SU-DHL-6 (cell line): ENCODE measurements around the gene TMEM184A.

Experiments
- H2AFZ ChIP-seq: fragments of 200-600 bp; sonication (generic); 2 replicates; pipeline ENCODE4 v1.6.1; 2014; ENCODE audit warnings: low read depth, mild to moderate bottlenecking, moderate library complexity, mixed read lengths, antibody characterized with exemption, low read length; ENCODE audit not compliant: severe bottlenecking
- H3F3A ChIP-seq: fragments of 200-600 bp; shearing (Covaris generic); 2 replicates; pipeline ENCODE4 v1.6.0; 2016; ENCODE audit warnings: antibody characterized with exemption, mild to moderate bottlenecking; ENCODE audit not compliant: insufficient read depth
- H3K27ac ChIP-seq: fragments of 200-600 bp; sonication (generic); 2 replicates; pipeline ENCODE4 v1.5.1; 2016; ENCODE audit warnings: low read depth, mild to moderate bottlenecking, low read length, moderate library complexity, mixed read lengths
- H3K27me3 ChIP-seq: fragments of 200-600 bp; sonication (generic), shearing (Covaris generic); 2 replicates; pipeline ENCODE4 v1.6.0; 2014; ENCODE audit warnings: mild to moderate bottlenecking, low read length
- H3K36me3 ChIP-seq: fragments of 200-600 bp; sonication (generic); 2 replicates; pipeline ENCODE4 v1.6.1; 2014; ENCODE audit warnings: mild to moderate bottlenecking, low read length, mixed read lengths
- H3K4me2 ChIP-seq: fragments of 300-600, 200-600 bp; shearing (Covaris generic), sonication (generic); 2 replicates; pipeline ENCODE4 v1.6.0; 2014; ENCODE audit warnings: low read length, low read depth, mild to moderate bottlenecking; ENCODE audit not compliant: poor library complexity, severe bottlenecking
- H3K4me3 ChIP-seq: fragments of 200-600 bp; sonication (generic); 2 replicates; pipeline ENCODE4 v1.5.1; 2014; ENCODE audit warnings: antibody characterized with exemption, low read length, mild to moderate bottlenecking, mixed read lengths; ENCODE audit not compliant: insufficient read depth, poor library complexity, severe bottlenecking
- H3K79me2 ChIP-seq: fragments of 200-600 bp; sonication (generic); 2 replicates; pipeline ENCODE4 v1.6.1; 2014; ENCODE audit warnings: mild to moderate bottlenecking, low read length, moderate library complexity; ENCODE audit not compliant: insufficient read depth
- H3K9ac ChIP-seq: fragments of 200-600 bp; sonication (generic); 2 replicates; pipeline ENCODE4 v1.7.0; 2014; ENCODE audit warnings: mild to moderate bottlenecking, low read length
- H3K9me2 ChIP-seq: fragments of 200-600 bp; sonication (generic); replicated peaks from 2 replicates; pipeline ENCODE4 v1.6.1; 2014; ENCODE audit warnings: low read length; ENCODE audit not compliant: insufficient read depth
- H3K9me3 ChIP-seq: fragments of 200-600 bp; sonication (generic); 2 replicates; pipeline ENCODE4 v1.6.1; 2014; ENCODE audit warnings: low read length, mixed read lengths; ENCODE audit not compliant: insufficient read depth
- H4K20me1 ChIP-seq: fragments of 200-600 bp; sonication (generic); 2 replicates; pipeline ENCODE4 v1.6.1; 2014; ENCODE audit warnings: low read depth, mild to moderate bottlenecking, antibody characterized with exemption, low read length, moderate library complexity, mixed read lengths
- EZH2phosphoT487 ChIP-seq: fragments of 200-600 bp; sonication (generic), shearing (Covaris generic); conservative IDR thresholded peaks from 2 replicates; pipeline ENCODE4 v1.6.1; 2018; ENCODE audit warnings: mild to moderate bottlenecking, antibody characterized with exemption, low read length, moderate library complexity, mixed read lengths
- TF ChIP-seq, protein P1 (sequence below): fragments of 200-600 bp; sonication (generic); IDR thresholded peaks from one replicate; pipeline ENCODE4 v1.5.1; 2017; ENCODE audit warnings: antibody characterized with exemption, mild to moderate bottlenecking, low read length, moderate library complexity; ENCODE audit not compliant: insufficient read depth, poor library complexity, severe bottlenecking

The TMEM184A gene

DNA sequence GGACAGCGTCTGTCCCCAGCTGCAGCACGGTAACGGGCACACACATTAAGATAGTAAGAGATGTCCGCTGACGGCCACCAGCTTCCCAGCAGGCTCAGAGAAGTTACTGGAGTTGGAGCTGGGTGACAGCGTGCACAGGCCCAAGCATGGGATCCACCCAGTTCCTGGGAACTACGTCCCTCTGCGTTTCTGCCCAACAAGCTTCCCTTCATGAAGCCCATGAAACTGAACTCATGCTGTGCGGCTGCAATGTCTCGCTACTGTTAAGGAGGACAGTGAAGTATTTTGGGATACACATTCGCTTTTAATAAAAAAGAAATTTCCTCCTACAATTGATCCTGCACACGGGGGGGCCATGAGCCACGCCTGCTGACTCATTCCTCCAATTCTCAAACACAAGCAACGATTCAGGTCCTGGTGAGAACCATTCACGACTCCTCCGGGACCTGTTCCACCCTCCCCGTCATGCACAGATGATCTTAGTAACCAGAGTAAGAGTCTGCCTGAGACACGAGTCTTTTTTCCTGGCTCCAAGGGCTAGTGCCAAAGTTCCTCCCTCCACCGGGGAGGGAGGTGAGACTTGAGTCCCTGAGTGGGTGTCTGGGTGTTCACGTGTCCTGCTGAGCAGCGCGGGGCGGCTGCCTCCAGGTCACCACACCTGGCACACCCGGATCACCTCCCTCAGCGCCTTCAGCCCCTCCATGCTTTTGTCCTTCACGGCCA lies 11.2 kb upstream of the TMEM184A start:
- Histone ChIP-seq H3K9me3 (no peaks in the 10 kb centered on the region), H3K36me3 (no peaks in the 10 kb centered on the region), H3K4me3 (no peak overlapping the region), H3K27ac (no peak overlapping the region), H3K27me3 (no peaks in the 10 kb centered on the region), H3K4me2 (no peak overlapping the region), H3F3A (peaks cover 5% of the 10 kb centered on the region; the same call in 1 of the 2 replicates), H4K20me1 (no peaks in the 10 kb centered on the region), H3K79me2 (peaks cover 6% of the 10 kb centered on the region), H3K9me2 (no peaks in the 10 kb centered on the region), H2AFZ (no peak overlapping the region), H3K9ac (no peak overlapping the region)
- TF ChIP-seq EZH2phosphoT487 = no peak
- TF ChIP-seq, protein P1, sequence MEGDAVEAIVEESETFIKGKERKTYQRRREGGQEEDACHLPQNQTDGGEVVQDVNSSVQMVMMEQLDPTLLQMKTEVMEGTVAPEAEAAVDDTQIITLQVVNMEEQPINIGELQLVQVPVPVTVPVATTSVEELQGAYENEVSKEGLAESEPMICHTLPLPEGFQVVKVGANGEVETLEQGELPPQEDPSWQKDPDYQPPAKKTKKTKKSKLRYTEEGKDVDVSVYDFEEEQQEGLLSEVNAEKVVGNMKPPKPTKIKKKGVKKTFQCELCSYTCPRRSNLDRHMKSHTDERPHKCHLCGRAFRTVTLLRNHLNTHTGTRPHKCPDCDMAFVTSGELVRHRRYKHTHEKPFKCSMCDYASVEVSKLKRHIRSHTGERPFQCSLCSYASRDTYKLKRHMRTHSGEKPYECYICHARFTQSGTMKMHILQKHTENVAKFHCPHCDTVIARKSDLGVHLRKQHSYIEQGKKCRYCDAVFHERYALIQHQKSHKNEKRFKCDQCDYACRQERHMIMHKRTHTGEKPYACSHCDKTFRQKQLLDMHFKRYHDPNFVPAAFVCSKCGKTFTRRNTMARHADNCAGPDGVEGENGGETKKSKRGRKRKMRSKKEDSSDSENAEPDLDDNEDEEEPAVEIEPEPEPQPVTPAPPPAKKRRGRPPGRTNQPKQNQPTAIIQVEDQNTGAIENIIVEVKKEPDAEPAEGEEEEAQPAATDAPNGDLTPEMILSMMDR = no peak

DNA sequence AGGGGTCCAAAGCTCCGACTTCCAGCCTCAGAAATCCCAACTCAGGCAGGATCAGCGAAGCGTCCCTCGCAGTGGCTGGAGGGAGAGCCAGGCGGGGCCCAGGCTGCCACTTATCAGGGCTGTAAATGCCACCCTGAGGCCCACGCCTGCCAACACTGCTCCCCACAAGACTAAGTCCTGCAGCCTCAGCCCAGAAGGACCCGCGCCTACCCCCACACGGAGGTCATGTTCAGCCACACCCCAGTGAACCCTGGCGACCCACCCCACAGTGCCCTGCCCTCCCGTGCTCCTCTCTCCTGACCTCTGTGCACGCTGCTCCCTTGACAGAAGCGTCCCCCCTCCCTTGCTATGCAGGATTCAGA lies 10.7 kb upstream of the TMEM184A start:
- Histone ChIP-seq H3K27me3 (no peaks in the 10 kb centered on the region), H3K79me2 (peaks cover 6% of the 10 kb centered on the region), H3F3A (peaks cover 5% of the 10 kb centered on the region; the same call in 1 of the 2 replicates), H3K36me3 (no peaks in the 10 kb centered on the region), H3K9ac (no peak overlapping the region), H3K27ac (no peak overlapping the region), H3K4me3 (no peak overlapping the region), H4K20me1 (no peaks in the 10 kb centered on the region), H3K4me2 (no peak overlapping the region), H3K9me3 (no peaks in the 10 kb centered on the region), H3K9me2 (no peaks in the 10 kb centered on the region), H2AFZ (no peak overlapping the region)
- TF ChIP-seq, protein P1 = no peak
- TF ChIP-seq EZH2phosphoT487 = no peak

DNA sequence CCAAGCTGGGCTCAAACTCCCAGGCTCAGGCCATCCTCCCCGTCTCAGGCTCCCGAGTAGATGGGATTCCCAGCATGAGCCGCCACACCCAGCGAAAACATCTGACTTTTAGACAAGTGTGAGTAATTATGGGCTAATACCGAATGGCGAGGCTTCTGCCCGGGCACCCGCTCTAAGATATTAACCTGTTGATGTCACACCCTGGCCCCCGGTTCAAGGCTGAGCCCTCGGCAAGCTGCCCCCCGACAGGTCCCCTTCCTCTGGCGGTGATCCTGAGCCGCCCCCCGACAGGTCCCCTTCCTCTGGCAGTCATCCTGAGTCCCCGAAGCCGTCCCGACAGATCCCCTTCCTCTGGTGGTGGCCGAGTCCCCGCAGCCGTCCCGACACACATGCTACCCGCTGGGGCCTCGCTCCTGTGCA lies 8.6 kb upstream of the TMEM184A start:
- TF ChIP-seq, protein P1 = no peak
- TF ChIP-seq EZH2phosphoT487 = no peak
- Histone ChIP-seq H3K4me3 (no peak overlapping the region), H2AFZ (no peak overlapping the region), H3F3A (peaks cover 5% of the 10 kb centered on the region; the same call in 1 of the 2 replicates), H3K9me3 (no peaks in the 10 kb centered on the region), H3K9me2 (no peaks in the 10 kb centered on the region), H3K79me2 (peaks cover 6% of the 10 kb centered on the region), H3K27ac (no peak overlapping the region), H3K36me3 (no peaks in the 10 kb centered on the region), H4K20me1 (no peaks in the 10 kb centered on the region), H3K9ac (no peak overlapping the region), H3K27me3 (no peaks in the 10 kb centered on the region), H3K4me2 (no peak overlapping the region)
